Measurements from ENCODE around the gene SEMA3E. TPM values are rescaled to one million over a fixed set of nuclear protein-coding genes. Genes with fewer than 3 reads are reported as not detected.
"Not testable (repeated sequence)": the region's sequence is repeated elsewhere in the genome, so short reads cannot be mapped to it uniquely, and the experiment has no call there.

Gene SEMA3E
- total and polyA plus RNA-seq, 5 donors from 2014 or later = not detected

- ATAC-seq (ENCODE audit: low read depth in 2 of 2) = no peak
- Histone ChIP-seq H3K4me3 (ENCODE audit: low read depth, low read length) (no peak overlapping the region), H3K27me3 (ENCODE audit: control insufficient read depth, insufficient read depth, low read length) (no peaks in the 10 kb centered on the region), H3K4me1 (ENCODE audit: control insufficient read depth, insufficient read depth, low read length, poor library complexity, severe bottlenecking) (no peaks in the 10 kb centered on the region), H3K27ac (ENCODE audit: insufficient read depth, low read length, poor library complexity, severe bottlenecking) (no peak overlapping the region), H3K36me3 (ENCODE audit: control insufficient read depth, insufficient read depth, low read length) (no peaks in the 10 kb centered on the region), H3K9me3 (ENCODE audit: control insufficient read depth in 2 of 2, low read length in 2 of 2) (no peaks in the 10 kb centered on the region)
- Mint-ChIP-seq H3K4me3 (no peak overlapping the region), H3K9me3 (peaks cover 0 to 25% (median 8%) of the 10 kb centered on the region in 7 donors), H3K4me1 (no peaks in the 10 kb centered on the region), H3K27me3 (no peaks in the 10 kb centered on the region), H3K36me3 (no peaks in the 10 kb centered on the region), H3K27ac (no peak overlapping the region)
- no peak for DNase-seq
Observed at GRCh38 chr7:83686416-83686815, 37.5 kb upstream of the SEMA3E start.

DNA sequence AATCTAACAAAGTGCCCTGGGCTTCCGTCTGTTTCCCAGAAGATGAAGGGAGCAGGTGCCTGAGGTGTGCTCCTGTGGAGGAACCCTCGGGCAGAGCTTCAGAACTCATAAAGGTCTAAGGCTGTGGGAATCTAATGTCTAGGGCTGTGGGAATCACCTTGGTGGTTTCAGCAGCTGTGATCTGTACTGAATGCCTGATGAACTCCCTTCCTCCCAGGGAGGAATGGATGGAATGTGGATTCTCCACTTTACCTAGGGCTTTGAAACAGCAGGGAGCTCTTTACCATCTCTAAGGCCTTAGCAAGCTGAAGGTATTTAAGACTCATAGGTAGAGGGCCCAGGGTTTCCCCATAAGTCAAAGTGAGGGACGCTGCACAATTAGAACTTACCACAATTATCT lies 36.0 kb upstream of the SEMA3E start:
- no peaks in the 10 kb centered on the region for H3K9me3 ChIP-seq (ENCODE audit: control insufficient read depth in 2 of 2, low read length in 2 of 2)
- no peaks in the 10 kb centered on the region for H3K27me3 ChIP-seq (ENCODE audit: control insufficient read depth, insufficient read depth, low read length)
- no peaks in the 10 kb centered on the region for H3K36me3 ChIP-seq (ENCODE audit: control insufficient read depth, insufficient read depth, low read length)
- H3K4me3 ChIP-seq (ENCODE audit: low read depth, low read length) = no peak overlapping the region
- Mint-ChIP-seq H3K27ac (no peak overlapping the region), H3K27me3 (no peaks in the 10 kb centered on the region), H3K4me1 (no peaks in the 10 kb centered on the region), H3K9me3 (peaks cover 0 to 18% (median 6%) of the 10 kb centered on the region in 7 donors), H3K4me3 (no peak overlapping the region), H3K36me3 (no peaks in the 10 kb centered on the region)
- DNase-seq (no peak), ATAC-seq (ENCODE audit: low read depth in 2 of 2) (no peak)
- H3K27ac ChIP-seq (ENCODE audit: insufficient read depth, low read length, poor library complexity, severe bottlenecking) = no peak overlapping the region
- no peaks in the 10 kb centered on the region for H3K4me1 ChIP-seq (ENCODE audit: control insufficient read depth, insufficient read depth, low read length, poor library complexity, severe bottlenecking)

DNA sequence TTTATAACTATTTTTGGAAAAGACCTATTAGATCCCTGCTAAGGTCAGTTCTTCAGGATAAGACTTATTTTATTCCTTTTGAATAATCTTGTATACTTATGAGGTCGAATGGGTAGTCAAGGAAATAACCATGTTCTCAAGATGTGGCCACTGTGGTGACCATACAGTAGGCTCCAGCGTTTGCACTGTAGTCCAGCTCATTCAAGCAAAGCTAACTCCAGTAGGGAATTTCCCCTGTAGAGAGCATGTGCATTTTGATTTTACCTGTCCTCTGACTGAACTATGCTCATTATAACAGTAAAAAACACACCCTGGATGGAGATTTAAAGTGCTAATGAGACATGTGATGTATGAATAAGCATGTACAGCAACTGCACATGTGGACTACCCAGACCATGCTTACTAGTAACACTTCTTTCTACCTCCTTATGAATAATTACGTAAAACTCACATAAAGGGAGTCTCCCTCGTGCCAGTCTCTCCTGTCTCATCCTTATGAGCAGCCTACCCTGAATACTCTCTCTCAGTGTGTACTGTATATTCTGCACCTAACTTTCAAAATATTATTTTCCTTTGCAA lies 32.4 kb upstream of the SEMA3E start:
- H3K27ac Mint-ChIP-seq = no peak overlapping the region
- no peak for DNase-seq
- no peaks in the 10 kb centered on the region for H3K36me3 Mint-ChIP-seq
- Histone ChIP-seq H3K36me3 (ENCODE audit: control insufficient read depth, insufficient read depth, low read length) (no peaks in the 10 kb centered on the region), H3K4me3 (ENCODE audit: low read depth, low read length) (no peak overlapping the region), H3K27me3 (ENCODE audit: control insufficient read depth, insufficient read depth, low read length) (no peaks in the 10 kb centered on the region), H3K4me1 (ENCODE audit: control insufficient read depth, insufficient read depth, low read length, poor library complexity, severe bottlenecking) (no peaks in the 10 kb centered on the region), H3K9me3 (ENCODE audit: control insufficient read depth in 2 of 2, low read length in 2 of 2) (no peaks in the 10 kb centered on the region), H3K27ac (ENCODE audit: insufficient read depth, low read length, poor library complexity, severe bottlenecking) (no peak overlapping the region)
- H3K4me1 Mint-ChIP-seq = no peaks in the 10 kb centered on the region
- no peak for ATAC-seq (ENCODE audit: low read depth in 2 of 2)
- H3K9me3 Mint-ChIP-seq = peaks cover 4 to 18% (median 11%) of the 10 kb centered on the region in 7 donors
- no peaks in the 10 kb centered on the region for H3K27me3 Mint-ChIP-seq
- H3K4me3 Mint-ChIP-seq = no peak overlapping the region

GRCh38 chr7:83677180-83677866 lies 28.4 kb upstream of the SEMA3E start:
- Mint-ChIP-seq H3K36me3 (no peaks in the 10 kb centered on the region), H3K27me3 (no peaks in the 10 kb centered on the region), H3K9me3 (peaks cover 4 to 12% (median 8%) of the 10 kb centered on the region in 7 donors), H3K4me3 (no peak overlapping the region), H3K27ac (no peak overlapping the region), H3K4me1 (no peaks in the 10 kb centered on the region)
- H3K4me1 ChIP-seq (ENCODE audit: control insufficient read depth, insufficient read depth, low read length, poor library complexity, severe bottlenecking) = no peaks in the 10 kb centered on the region
- DNase-seq (no peak), ATAC-seq (ENCODE audit: low read depth in 2 of 2) (no peak)
- H3K27ac ChIP-seq (ENCODE audit: insufficient read depth, low read length, poor library complexity, severe bottlenecking) = no peak overlapping the region
- H3K27me3 ChIP-seq (ENCODE audit: control insufficient read depth, insufficient read depth, low read length) = no peaks in the 10 kb centered on the region
- no peak overlapping the region for H3K4me3 ChIP-seq (ENCODE audit: low read depth, low read length)
- H3K36me3 ChIP-seq (ENCODE audit: control insufficient read depth, insufficient read depth, low read length) = no peaks in the 10 kb centered on the region
- H3K9me3 ChIP-seq (ENCODE audit: control insufficient read depth in 2 of 2, low read length in 2 of 2) = no peaks in the 10 kb centered on the region

DNA sequence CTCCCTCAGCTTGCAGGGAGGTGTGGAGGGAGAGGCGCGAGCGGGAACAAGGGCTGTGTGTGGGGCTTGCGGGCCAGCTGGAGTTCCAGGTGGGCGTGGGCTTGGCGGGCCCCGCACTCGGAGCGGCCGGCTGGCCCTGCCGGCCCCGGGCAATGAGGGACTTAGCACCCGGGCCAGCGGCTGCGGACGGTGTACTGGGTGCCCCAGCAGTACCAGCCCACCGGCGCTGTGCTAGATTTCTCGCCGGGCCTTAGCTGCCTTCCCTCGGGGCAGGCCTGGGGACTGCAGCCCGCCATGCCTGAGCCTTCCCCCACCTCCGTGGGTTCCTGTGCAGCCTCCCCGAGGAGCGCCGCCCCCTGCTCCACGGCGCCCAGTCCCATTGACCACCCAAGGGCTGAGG lies 24.4 kb upstream of the SEMA3E start:
- not testable (repeated sequence) for H3K27ac Mint-ChIP-seq; H3K9me3 ChIP-seq (ENCODE audit: control insufficient read depth in 2 of 2, low read length in 2 of 2); H3K4me1 ChIP-seq (ENCODE audit: control insufficient read depth, insufficient read depth, low read length, poor library complexity, severe bottlenecking); H3K27me3 Mint-ChIP-seq; H3K36me3 ChIP-seq (ENCODE audit: control insufficient read depth, insufficient read depth, low read length); H3K36me3 Mint-ChIP-seq; H3K27ac ChIP-seq (ENCODE audit: insufficient read depth, low read length, poor library complexity, severe bottlenecking); H3K4me3 Mint-ChIP-seq; H3K4me1 Mint-ChIP-seq; H3K9me3 Mint-ChIP-seq; DNase-seq; H3K27me3 ChIP-seq (ENCODE audit: control insufficient read depth, insufficient read depth, low read length); ATAC-seq (ENCODE audit: low read depth in 2 of 2); H3K4me3 ChIP-seq (ENCODE audit: low read depth, low read length)

- no peak overlapping the region for H3K4me3 ChIP-seq (ENCODE audit: low read depth, low read length)
- no peak overlapping the region for H3K27ac ChIP-seq (ENCODE audit: insufficient read depth, low read length, poor library complexity, severe bottlenecking)
- ATAC-seq (ENCODE audit: low read depth in 2 of 2) = no peak
- DNase-seq = no peak
- Mint-ChIP-seq H3K4me1 (no peaks in the 10 kb centered on the region), H3K27ac (no peak overlapping the region), H3K36me3 (no peaks in the 10 kb centered on the region), H3K9me3 (peaks cover 0 to 6% (median 2%) of the 10 kb centered on the region in 7 donors), H3K4me3 (no peak overlapping the region), H3K27me3 (no peaks in the 10 kb centered on the region)
- no peaks in the 10 kb centered on the region for H3K9me3 ChIP-seq (ENCODE audit: control insufficient read depth in 2 of 2, low read length in 2 of 2)
- no peaks in the 10 kb centered on the region for H3K27me3 ChIP-seq (ENCODE audit: control insufficient read depth, insufficient read depth, low read length)
- H3K4me1 ChIP-seq (ENCODE audit: control insufficient read depth, insufficient read depth, low read length, poor library complexity, severe bottlenecking) = no peaks in the 10 kb centered on the region
- H3K36me3 ChIP-seq (ENCODE audit: control insufficient read depth, insufficient read depth, low read length) = no peaks in the 10 kb centered on the region
Observed at GRCh38 chr7:83672157-83672556, 23.2 kb upstream of the SEMA3E start.

DNA sequence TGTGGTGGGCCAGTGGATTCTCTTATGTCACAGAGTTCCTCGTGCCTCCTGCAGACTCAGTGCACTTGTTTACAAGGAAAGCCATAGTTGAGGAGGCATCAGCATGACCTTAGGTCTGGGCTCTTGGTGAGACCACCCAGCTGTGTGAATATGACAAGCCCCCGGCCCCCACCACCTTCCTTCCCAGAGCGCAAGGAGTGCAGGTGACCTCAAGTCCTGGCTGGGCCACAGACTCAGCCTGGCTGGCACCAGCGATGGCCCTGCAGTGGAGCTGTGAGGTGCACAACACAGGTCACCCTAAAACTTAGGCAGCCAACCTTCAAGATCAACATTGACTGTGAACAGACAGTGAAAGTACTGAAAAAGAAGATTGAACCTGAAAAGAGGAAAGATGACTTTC lies 14.2 kb upstream of the SEMA3E start:
- no peak for ATAC-seq (ENCODE audit: low read depth in 2 of 2)
- Histone ChIP-seq H3K27ac (ENCODE audit: insufficient read depth, low read length, poor library complexity, severe bottlenecking) (no peak overlapping the region), H3K36me3 (ENCODE audit: control insufficient read depth, insufficient read depth, low read length) (no peaks in the 10 kb centered on the region), H3K4me3 (ENCODE audit: low read depth, low read length) (no peak overlapping the region), H3K9me3 (ENCODE audit: control insufficient read depth in 2 of 2, low read length in 2 of 2) (peaks cover 0 to 9% of the 10 kb centered on the region in 2 experiments), H3K27me3 (ENCODE audit: control insufficient read depth, insufficient read depth, low read length) (no peaks in the 10 kb centered on the region), H3K4me1 (ENCODE audit: control insufficient read depth, insufficient read depth, low read length, poor library complexity, severe bottlenecking) (no peaks in the 10 kb centered on the region)
- H3K36me3 Mint-ChIP-seq = no peaks in the 10 kb centered on the region
- H3K4me1 Mint-ChIP-seq = no peaks in the 10 kb centered on the region
- no peak overlapping the region for H3K4me3 Mint-ChIP-seq
- peaks cover 5 to 24% (median 12%) of the 10 kb centered on the region in 7 donors for H3K9me3 Mint-ChIP-seq
- no peaks in the 10 kb centered on the region for H3K27me3 Mint-ChIP-seq
- no peak overlapping the region for H3K27ac Mint-ChIP-seq
- DNase-seq = no peak

DNA sequence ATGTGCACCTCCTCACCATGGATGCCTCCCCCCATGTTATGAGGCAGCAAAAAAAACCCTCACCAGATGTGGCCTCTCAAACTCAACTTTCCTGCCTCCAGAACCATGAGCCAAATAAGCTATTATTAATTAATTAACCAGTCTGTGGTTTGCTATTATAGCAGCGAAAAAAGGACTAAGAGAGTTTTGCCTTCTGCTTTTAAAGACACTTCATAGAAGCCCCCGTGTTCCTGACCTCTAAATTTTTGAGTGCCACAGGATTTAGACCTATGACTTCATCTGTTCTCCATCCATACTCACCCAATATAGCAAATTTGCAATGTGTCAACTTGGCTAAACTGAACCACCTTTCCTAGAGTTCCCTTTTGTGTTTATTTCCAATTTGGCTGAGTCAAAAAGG lies 9.2 kb upstream of the SEMA3E start:
- Histone ChIP-seq H3K9me3 (ENCODE audit: control insufficient read depth in 2 of 2, low read length in 2 of 2) (peaks cover 0 to 5% of the 10 kb centered on the region in 2 experiments), H3K4me3 (ENCODE audit: low read depth, low read length) (no peak overlapping the region), H3K27ac (ENCODE audit: insufficient read depth, low read length, poor library complexity, severe bottlenecking) (no peak overlapping the region), H3K27me3 (ENCODE audit: control insufficient read depth, insufficient read depth, low read length) (no peaks in the 10 kb centered on the region), H3K36me3 (ENCODE audit: control insufficient read depth, insufficient read depth, low read length) (no peaks in the 10 kb centered on the region), H3K4me1 (ENCODE audit: control insufficient read depth, insufficient read depth, low read length, poor library complexity, severe bottlenecking) (no peaks in the 10 kb centered on the region)
- no peak for DNase-seq
- H3K4me3 Mint-ChIP-seq = no peak overlapping the region
- H3K27me3 Mint-ChIP-seq = no peaks in the 10 kb centered on the region
- no peak overlapping the region for H3K27ac Mint-ChIP-seq
- no peaks in the 10 kb centered on the region for H3K4me1 Mint-ChIP-seq
- no peak for ATAC-seq (ENCODE audit: low read depth in 2 of 2)
- no peaks in the 10 kb centered on the region for H3K36me3 Mint-ChIP-seq
- H3K9me3 Mint-ChIP-seq = peaks cover 5 to 26% (median 9%) of the 10 kb centered on the region in 7 donors
